ENCODE data around the gene HP. TPM values are rescaled to one million over a fixed set of nuclear protein-coding genes. Genes with fewer than 3 reads are reported as not detected.

HP gene
- total and polyA plus RNA-seq, 2 of the 13 experiments (the other 11 are each of a cell fraction or from before 2014, with no cell fraction given): 387 to 524 TPM

- TF ChIP-seq, protein P1, sequence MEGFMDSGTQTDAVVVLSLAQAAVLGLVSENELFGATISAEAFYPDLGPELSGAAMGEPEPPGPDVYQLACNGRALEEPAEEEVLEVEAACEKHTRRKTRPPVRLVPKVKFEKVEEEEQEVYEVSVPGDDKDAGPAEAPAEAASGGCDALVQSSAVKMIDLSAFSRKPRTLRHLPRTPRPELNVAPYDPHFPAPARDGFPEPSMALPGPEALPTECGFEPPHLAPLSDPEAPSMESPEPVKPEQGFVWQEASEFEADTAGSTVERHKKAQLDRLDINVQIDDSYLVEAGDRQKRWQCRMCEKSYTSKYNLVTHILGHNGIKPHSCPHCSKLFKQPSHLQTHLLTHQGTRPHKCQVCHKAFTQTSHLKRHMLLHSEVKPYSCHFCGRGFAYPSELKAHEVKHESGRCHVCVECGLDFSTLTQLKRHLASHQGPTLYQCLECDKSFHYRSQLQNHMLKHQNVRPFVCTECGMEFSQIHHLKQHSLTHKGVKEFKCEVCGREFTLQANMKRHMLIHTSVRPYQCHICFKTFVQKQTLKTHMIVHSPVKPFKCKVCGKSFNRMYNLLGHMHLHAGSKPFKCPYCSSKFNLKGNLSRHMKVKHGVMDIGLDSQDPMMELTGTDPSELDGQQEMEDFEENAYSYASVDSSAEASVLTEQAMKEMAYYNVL (CRISPR knock-in tag; IDR thresholded peaks at IDR 0.05; ENCODE audit: borderline replicate concordance): no peak; the same call in 1 of the 2 replicates
- TF ChIP-seq THAP11 (CRISPR knock-in tag; IDR thresholded peaks at IDR 0.05) (peak; percentile 96), SALL2 (CRISPR knock-in tag; IDR thresholded peaks at IDR 0.05) (peak; percentile 73; the same call in 1 of the 2 replicates), RARA (CRISPR knock-in tag; IDR thresholded peaks at IDR 0.05) (peak; percentile 12; the same call in 1 of the 2 replicates), ZNF607 (CRISPR knock-in tag; IDR thresholded peaks at IDR 0.05; ENCODE audit: borderline replicate concordance) (0 out of 2 replicates have a peak, but pooled peaks have one; percentile 3), PHF20 (CRISPR knock-in tag; IDR thresholded peaks at IDR 0.05) (peak; percentile 97), POLR2G (IDR thresholded peaks at IDR 0.05; ENCODE audit: low read depth, low read length) (peak; percentile 90), ZNF260 (CRISPR knock-in tag; IDR thresholded peaks at IDR 0.05; ENCODE audit: borderline replicate concordance, low read depth) (0 out of 2 replicates have a peak, but pooled peaks have one; percentile 26), ZEB1 (IDR thresholded peaks at IDR 0.05; ENCODE audit: insufficient replicate concordance, low read depth) (peak; percentile 24), ZMYM4 (CRISPR knock-in tag; IDR thresholded peaks at IDR 0.05) (peak; percentile 83), NRL (CRISPR knock-in tag; IDR thresholded peaks at IDR 0.05; ENCODE audit: borderline replicate concordance) (peak; percentile 71; the same call in 1 of the 2 replicates), HOXA3 (CRISPR knock-in tag; IDR thresholded peaks at IDR 0.05) (peak; percentile 98), RFX3 (CRISPR knock-in tag; IDR thresholded peaks at IDR 0.05) (peak; percentile 78)
- TF ChIP-seq, protein P2, sequence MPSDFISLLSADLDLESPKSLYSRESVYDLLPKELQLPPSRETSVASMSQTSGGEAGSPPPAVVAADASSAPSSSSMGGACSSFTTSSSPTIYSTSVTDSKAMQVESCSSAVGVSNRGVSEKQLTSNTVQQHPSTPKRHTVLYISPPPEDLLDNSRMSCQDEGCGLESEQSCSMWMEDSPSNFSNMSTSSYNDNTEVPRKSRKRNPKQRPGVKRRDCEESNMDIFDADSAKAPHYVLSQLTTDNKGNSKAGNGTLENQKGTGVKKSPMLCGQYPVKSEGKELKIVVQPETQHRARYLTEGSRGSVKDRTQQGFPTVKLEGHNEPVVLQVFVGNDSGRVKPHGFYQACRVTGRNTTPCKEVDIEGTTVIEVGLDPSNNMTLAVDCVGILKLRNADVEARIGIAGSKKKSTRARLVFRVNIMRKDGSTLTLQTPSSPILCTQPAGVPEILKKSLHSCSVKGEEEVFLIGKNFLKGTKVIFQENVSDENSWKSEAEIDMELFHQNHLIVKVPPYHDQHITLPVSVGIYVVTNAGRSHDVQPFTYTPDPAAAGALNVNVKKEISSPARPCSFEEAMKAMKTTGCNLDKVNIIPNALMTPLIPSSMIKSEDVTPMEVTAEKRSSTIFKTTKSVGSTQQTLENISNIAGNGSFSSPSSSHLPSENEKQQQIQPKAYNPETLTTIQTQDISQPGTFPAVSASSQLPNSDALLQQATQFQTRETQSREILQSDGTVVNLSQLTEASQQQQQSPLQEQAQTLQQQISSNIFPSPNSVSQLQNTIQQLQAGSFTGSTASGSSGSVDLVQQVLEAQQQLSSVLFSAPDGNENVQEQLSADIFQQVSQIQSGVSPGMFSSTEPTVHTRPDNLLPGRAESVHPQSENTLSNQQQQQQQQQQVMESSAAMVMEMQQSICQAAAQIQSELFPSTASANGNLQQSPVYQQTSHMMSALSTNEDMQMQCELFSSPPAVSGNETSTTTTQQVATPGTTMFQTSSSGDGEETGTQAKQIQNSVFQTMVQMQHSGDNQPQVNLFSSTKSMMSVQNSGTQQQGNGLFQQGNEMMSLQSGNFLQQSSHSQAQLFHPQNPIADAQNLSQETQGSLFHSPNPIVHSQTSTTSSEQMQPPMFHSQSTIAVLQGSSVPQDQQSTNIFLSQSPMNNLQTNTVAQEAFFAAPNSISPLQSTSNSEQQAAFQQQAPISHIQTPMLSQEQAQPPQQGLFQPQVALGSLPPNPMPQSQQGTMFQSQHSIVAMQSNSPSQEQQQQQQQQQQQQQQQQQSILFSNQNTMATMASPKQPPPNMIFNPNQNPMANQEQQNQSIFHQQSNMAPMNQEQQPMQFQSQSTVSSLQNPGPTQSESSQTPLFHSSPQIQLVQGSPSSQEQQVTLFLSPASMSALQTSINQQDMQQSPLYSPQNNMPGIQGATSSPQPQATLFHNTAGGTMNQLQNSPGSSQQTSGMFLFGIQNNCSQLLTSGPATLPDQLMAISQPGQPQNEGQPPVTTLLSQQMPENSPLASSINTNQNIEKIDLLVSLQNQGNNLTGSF (CRISPR knock-in tag; IDR thresholded peaks at IDR 0.05): 0 out of 2 replicates have a peak, but pooled peaks have one; percentile 28
- TF ChIP-seq, protein P3, sequence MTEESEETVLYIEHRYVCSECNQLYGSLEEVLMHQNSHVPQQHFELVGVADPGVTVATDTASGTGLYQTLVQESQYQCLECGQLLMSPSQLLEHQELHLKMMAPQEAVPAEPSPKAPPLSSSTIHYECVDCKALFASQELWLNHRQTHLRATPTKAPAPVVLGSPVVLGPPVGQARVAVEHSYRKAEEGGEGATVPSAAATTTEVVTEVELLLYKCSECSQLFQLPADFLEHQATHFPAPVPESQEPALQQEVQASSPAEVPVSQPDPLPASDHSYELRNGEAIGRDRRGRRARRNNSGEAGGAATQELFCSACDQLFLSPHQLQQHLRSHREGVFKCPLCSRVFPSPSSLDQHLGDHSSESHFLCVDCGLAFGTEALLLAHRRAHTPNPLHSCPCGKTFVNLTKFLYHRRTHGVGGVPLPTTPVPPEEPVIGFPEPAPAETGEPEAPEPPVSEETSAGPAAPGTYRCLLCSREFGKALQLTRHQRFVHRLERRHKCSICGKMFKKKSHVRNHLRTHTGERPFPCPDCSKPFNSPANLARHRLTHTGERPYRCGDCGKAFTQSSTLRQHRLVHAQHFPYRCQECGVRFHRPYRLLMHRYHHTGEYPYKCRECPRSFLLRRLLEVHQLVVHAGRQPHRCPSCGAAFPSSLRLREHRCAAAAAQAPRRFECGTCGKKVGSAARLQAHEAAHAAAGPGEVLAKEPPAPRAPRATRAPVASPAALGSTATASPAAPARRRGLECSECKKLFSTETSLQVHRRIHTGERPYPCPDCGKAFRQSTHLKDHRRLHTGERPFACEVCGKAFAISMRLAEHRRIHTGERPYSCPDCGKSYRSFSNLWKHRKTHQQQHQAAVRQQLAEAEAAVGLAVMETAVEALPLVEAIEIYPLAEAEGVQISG (CRISPR knock-in tag; IDR thresholded peaks at IDR 0.05): peak; percentile 99
Measured at GRCh38 chr16:72093448-72094265, 39.4 kb downstream of the HP start, which contains the start of the genes DHX38 and TXNL4B (continued).

Data from HepG2 (cell line).